ENCODE results near the gene ITGB2.

Gene ITGB2

DNA sequence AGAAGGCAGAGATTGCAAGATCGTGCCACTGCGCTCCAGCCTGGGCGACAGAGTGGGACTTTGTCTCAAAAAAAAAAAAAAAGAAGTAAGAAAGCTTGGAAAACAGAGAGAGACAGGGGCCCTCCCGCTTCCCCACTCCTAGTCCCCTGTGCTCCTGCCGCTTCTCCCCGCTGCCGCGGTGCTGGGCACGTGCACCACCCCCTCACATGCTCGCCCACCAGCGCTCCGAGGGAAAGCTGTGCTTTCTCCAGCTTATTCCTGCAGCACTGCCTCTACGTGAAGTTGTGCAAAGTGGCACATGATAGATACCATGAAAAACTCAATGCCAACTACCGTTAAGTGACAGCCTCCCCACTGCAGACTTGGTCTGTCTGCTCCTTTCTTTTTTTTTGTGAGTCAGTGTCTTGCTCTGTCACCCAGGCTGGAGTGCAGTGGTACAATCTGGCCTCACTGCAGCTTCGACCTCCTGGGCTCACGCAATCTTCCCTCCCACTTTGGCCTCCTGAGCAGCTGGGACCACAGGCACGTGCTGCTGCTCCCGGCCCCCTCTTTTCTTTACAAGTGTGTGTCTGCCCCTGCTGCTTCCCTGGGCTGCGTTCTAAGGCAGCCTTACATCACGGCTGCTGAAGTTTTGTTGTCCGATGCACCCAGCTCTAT, 34.6 kb upstream of the ITGB2 start:
- DNase-seq, result peak in 1 of 2 experiments; percentile 45

GRCh38 chr21:44954281-44954771, 33.6 kb upstream of the ITGB2 start:
- no peak for DNase-seq

GRCh38 chr21:44953628-44954021, 32.9 kb upstream of the ITGB2 start:
- no peak for DNase-seq

DNA sequence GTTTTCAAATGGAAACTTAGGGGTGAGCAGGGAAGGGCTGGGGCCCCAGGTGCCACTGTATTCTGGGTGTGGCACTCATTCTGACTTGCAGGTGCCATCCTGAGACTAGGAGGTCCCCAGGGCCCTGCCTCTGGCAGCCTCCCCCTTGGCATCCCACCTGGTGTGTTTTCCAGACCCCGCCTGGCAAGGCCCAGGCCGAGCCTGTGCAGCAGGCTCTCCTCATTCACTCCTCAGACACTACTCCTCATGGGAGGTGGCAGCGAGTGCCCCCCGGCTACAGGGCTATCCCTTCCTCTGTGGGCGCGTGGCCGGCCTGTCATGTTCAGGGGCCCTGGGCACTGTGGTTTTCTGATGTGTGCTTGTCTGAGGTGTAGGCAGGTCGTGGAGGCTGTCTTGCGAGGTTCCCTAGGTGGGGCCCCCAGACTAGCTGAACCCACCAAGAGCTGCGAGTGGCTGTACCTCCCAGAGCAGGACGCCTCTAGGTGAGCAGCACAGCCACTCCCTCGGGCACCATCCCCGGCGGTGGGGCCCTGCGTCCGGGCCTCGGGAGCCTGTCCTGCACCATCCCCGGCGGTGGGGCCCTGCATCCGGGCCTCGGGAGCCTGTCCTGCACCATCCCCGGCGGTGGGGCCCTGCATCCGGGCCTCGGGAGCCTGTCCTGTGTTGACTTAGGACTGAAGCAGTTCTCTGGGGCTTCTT, 32.4 kb upstream of the ITGB2 start:
- DNase-seq, result no peak

GRCh38 chr21:44952116-44952928, 31.6 kb upstream of the ITGB2 start:
- peak; percentile 31 to 63 for DNase-seq

- DNase-seq, result no peak
Measured at GRCh38 chr21:44951186-44951915, 30.7 kb upstream of the ITGB2 start.

DNA sequence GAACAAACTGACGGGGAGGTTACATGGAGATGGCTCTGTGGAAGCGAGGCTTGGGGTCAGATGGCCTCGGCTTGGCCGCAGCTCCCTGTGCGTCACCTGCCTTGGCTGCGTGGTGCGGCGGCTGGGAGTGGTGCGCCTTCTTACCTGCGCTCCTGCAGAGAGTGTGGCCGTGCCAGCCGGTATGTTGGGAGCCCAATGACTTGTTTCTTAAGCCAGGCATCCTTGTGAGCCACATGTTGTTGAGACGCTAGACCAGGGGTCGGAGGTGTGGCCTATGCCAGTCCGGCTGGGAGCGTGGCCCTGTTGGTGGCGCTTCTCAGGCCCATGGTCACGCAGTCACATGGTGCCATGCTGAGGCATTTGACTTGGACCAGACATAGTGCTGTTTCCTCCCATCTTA, 29.7 kb upstream of the ITGB2 start:
- DNase-seq, result no peak

DNA sequence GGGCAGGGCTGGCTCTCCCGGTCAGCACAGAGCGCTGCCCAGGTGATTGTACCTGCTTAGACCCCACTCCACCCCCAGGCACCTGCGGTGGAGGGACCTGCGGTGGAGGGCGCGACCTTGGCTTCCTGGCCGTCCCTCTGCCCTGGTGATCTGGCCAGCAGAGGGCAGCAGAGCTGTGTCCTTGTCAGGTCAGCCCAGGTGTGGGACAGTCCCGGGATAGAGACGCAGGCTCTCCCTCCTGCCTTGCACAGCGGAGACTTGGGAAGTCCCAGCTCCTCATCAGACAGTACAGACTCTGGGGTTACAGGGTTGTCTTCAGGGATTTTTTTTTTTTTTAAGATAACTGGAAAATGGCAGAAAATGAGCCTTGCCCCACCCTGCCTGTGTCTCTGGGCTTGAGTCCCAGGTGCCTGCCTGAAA, 29.1 kb upstream of the ITGB2 start:
- peak; percentile 20 to 64 for DNase-seq

DNA sequence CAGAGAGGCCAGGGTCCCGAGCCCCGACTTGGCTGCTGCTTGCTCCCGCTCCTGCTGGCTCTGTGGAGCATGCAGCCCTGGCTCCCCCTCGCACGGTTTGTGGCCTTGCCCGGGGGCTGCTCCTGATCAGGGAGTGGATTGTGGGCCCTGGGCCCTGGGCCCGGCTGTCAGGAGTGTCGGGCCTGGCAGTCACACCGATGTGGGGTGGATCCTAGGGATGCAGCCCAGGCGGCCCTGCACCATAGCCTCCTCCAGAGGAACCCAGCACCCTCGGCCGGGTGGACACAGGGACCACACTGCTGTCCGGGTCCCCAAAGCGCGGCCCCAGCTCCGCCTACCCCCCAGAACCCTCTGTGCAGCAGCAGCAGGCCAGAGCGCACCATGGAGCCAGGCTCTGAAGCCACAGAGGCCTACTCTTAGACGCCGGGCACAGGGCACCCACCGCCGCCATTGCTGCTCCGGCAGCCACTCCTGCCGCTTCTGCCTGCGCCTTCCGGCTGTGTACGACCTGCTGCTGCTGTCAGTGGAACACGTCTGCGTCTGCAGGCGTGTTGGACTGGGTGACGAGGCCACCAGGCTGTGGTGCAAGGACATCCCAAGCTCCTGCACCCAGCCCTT, 28.6 kb upstream of the ITGB2 start:
- DNase-seq, result peak in 1 of 2 experiments; percentile 46

DNA sequence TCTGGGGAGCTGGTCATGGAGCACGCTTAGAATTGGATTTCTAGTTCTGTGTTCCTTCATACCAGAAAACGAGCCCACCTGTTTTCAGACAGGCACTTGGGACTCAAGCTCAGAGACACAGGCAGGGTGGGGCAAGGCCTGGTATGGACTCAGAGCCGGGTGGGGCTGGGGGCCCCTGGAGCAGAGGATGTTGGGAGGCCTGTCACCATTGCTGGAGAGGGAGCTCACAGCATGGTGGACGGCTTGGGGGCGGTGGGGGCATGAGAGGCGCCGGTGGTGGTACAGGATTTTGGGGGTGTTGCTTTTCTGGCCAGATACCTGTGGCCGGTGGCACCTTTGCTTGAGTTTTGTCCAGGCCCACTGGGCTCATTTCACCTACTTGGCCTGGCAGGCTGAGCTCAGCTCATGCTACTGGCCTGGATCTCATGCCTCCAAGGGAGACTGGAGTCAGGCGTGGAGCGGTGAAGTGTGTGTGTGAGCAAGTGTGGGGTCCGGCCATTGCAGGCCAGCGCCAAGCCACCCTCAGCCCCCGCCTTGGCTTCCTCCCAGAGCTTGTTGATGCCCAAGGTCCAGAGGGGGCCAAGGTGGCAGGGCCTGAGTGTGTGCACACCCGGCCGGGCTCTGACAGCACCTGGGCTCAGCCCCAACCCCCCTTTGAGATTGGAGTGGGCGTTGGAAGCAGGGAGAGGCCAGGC, 27.9 kb upstream of the ITGB2 start:
- DNase-seq, result no peak

- no peak for DNase-seq
Measured at GRCh38 chr21:44947930-44948331, 27.2 kb upstream of the ITGB2 start.

- no peak for DNase-seq
Measured at GRCh38 chr21:44947111-44947929, 26.6 kb upstream of the ITGB2 start.

DNA sequence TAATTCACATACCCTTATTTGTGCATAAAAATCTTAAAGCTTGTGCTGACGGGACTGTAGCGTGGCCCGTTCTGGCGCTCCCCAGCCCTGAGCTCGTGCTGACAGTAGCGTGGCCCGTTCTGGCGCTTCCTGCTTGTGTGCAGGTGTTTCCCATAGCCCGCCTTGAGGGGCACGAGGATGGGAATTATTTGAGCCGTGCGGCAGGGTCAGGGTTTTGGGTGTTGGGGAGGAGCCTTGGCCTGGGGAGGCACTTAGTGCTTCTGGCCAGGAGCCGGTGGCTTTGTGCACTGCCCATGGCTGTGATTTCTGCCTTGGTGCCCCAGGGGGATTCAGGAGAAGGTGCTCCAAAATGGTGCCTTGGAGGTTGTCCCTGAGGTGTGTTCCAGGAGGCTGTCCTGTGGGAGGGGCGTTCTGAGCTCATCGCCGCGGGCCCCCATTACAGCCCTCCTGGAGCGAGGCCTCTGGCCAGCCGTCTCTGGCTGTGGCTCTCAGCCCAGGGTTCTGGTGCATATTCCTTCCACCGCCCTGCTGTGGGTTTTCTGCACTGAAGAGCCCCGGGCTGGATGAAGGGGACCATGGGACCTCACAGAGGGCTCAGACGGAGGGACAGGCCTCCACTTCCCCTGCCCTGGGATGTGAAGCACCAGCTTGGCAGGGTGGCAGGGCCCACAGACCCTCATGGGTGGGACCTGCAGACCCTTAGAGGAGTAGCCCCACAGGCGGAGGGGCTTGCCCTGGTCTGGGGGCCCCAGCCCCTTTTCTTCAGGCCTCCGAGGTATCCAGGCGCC, 25.7 kb upstream of the ITGB2 start:
- DNase-seq, result no peak

GRCh38 chr21:44944596-44944995, 23.9 kb upstream of the ITGB2 start:
- no peak for DNase-seq

- DNase-seq, result no peak
Measured at GRCh38 chr21:44943686-44944550, 23.2 kb upstream of the ITGB2 start.

GRCh38 chr21:44943005-44943685, 22.4 kb upstream of the ITGB2 start:
- DNase-seq, result no peak

DNA sequence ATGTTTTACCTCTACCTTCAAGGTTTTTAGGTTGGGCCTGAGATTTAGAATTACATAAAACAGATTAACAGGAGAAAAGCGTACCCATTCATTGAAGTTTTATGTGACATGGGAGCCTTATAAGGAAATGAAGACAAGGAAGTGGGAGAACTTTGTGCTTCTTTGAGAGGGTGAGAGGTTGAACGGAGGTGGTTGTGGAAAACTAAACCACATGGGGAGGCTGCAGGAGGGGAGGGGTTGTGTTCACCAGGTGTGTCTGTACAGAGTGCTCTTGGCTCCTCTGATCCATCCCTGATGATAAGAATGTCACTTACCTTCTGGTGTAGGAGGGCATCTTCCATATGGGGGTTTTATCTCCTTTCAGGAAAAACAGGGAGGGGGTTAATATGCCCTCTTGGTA, 21.9 kb upstream of the ITGB2 start:
- no peak for DNase-seq

GRCh38 chr21:44941567-44941966, 20.9 kb upstream of the ITGB2 start:
- no peak for DNase-seq
